ENCODE data around the gene OR2T4. TPM values are rescaled to one million over a fixed set of nuclear protein-coding genes. Genes with fewer than 3 reads are reported as not detected.

The OR2T4 gene
- total RNA-seq, 4 donors from 2014 or later = not detected

DNA sequence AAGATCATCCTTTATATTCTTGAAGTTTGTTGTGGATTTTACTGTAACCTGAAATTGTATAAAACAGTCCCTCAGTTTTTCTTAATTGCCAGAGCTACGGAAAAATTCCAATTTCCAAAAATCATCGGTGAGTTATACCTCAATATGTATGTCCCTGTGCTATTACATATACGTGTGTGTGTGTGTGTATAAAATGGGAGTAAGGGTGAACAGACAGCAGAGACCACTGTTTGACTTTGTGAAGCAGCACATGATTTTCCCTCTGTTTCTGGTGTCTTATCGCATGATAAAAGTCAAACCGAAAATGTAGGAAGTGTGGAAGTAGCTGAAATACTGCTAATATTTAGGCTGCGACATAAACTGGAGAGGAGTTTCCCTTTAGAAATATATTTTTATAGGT is 42.6 kb downstream of the OR2T4 start:
- 81 to 85% methylated on average over 6 of the region's 6 CpGs for WGBS, 2 donors

DNA sequence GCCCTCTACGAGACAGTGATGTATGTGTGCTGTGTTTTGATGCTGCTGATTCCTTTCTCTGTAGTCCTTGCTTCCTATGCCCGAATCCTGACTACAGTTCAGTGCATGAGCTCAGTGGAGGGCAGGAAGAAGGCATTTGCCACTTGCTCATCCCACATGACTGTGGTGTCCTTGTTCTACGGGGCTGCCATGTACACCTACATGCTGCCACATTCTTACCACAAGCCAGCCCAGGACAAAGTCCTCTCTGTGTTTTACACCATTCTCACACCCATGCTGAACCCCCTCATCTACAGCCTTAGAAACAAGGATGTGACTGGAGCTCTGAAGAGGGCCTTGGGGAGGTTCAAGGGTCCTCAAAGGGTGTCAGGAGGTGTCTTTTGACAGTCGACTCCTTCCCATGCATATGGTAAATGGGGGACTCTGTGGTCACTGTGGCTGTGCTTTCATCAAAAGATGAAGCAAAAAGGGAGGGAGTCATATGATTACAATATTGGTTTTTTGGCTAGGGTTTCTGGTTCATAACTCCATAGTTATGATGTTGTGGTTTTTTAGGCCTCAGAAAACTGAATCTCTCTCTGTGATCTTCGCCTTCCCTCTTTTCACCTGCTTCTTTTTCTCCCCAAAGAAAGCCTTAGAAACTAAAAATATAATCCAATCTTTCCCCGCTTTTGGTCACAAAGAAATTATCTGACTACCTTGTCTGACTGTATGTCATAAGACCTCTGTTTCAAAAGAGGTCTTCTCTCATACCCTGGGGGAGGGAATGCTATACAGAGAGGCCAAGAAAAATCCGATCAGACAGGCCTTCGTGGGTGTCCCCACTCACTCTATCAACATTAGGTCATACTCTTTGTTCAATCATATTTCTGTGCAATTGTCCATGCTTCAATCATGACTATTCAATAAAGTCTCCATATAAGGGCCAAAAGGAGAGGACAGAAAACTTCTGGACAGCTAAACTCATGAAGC is 45.5 kb downstream of the OR2T4 start:
- H3K9me3 ChIP-seq = no peaks in the 10 kb centered on the region
- TF ChIP-seq, protein P1, sequence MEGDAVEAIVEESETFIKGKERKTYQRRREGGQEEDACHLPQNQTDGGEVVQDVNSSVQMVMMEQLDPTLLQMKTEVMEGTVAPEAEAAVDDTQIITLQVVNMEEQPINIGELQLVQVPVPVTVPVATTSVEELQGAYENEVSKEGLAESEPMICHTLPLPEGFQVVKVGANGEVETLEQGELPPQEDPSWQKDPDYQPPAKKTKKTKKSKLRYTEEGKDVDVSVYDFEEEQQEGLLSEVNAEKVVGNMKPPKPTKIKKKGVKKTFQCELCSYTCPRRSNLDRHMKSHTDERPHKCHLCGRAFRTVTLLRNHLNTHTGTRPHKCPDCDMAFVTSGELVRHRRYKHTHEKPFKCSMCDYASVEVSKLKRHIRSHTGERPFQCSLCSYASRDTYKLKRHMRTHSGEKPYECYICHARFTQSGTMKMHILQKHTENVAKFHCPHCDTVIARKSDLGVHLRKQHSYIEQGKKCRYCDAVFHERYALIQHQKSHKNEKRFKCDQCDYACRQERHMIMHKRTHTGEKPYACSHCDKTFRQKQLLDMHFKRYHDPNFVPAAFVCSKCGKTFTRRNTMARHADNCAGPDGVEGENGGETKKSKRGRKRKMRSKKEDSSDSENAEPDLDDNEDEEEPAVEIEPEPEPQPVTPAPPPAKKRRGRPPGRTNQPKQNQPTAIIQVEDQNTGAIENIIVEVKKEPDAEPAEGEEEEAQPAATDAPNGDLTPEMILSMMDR (IDR thresholded peaks at IDR 0.05) = no peak
- no peak for TF ChIP-seq POLR2A (IDR thresholded peaks at IDR 0.05)
- WGBS, 2 donors = 74 to 77% methylated on average over 8 of the region's 8 CpGs

More for the DNA sequence above, 42.6 kb downstream of the OR2T4 start:
- H3K27me3 ChIP-seq = no peaks in the 10 kb centered on the region
- H3K9me3 ChIP-seq = no peaks in the 10 kb centered on the region
- TF ChIP-seq, protein P1 (IDR thresholded peaks at IDR 0.05) = no peak
- no peak for TF ChIP-seq POLR2A (IDR thresholded peaks at IDR 0.05)
- no peak for DNase-seq
- no peaks in the 10 kb centered on the region for H3K36me3 ChIP-seq
- no peak overlapping the region for H3K27ac ChIP-seq
- H3K4me3 ChIP-seq (replicated peaks in 1 of 3) = no peak overlapping the region
- no peaks in the 10 kb centered on the region for H3K4me1 ChIP-seq
- intact Hi-C loops (cut with DNase I) = no loop called here

More for the DNA sequence above, 45.5 kb downstream of the OR2T4 start:
- Histone ChIP-seq H3K27ac (no peak overlapping the region), H3K4me3 (replicated peaks in 1 of 3) (no peak overlapping the region), H3K36me3 (no peaks in the 10 kb centered on the region), H3K27me3 (no peaks in the 10 kb centered on the region), H3K4me1 (no peaks in the 10 kb centered on the region)
- intact Hi-C loops (cut with DNase I) = no loop called here
- no peak for DNase-seq

Other genes with a start within 250 kb of the OR2T4 start
- not detected for gene OR2M5, start 216.5 kb upstream of the OR2T4 start, total RNA-seq
- not detected for gene OR2M2, start 186.8 kb upstream of the OR2T4 start, total RNA-seq
- not detected for gene OR2M3, start 164.4 kb upstream of the OR2T4 start, total RNA-seq
- not detected for gene OR2M4, start 130.2 kb upstream of the OR2T4 start, total RNA-seq
- 1 to 10 TPM in 2 of 4 donors, under 1 TPM in 1, not detected in 1; 0.75 to 1.8 (median 1.4) TPM for gene OR2T33, start 83.7 kb upstream of the OR2T4 start, total RNA-seq
- not detected for gene OR2T12, start 58.2 kb upstream of the OR2T4 start, total RNA-seq
- not detected for gene OR2M7, start 37.1 kb upstream of the OR2T4 start, total RNA-seq
- gene OR14C36, start 12.9 kb upstream of the OR2T4 start, total RNA-seq = not detected
- not detected for gene OR2T6, start 14.1 kb downstream of the OR2T4 start, total RNA-seq
- not detected for gene OR2T1, start 41.4 kb downstream of the OR2T4 start, total RNA-seq
- gene OR2T2, start 84.0 kb downstream of the OR2T4 start, total RNA-seq = not detected
- not detected for gene OR2T3, start 111.7 kb downstream of the OR2T4 start, total RNA-seq
- gene OR2T5, start 126.9 kb downstream of the OR2T4 start, total RNA-seq = not detected
- not detected for gene OR2G6, start 146.4 kb downstream of the OR2T4 start, total RNA-seq
- not detected for gene OR2T29, start 201.1 kb downstream of the OR2T4 start, total RNA-seq
- not detected for gene OR2T34, start 213.1 kb downstream of the OR2T4 start, total RNA-seq
- not detected for gene OR2T10, start 236.0 kb downstream of the OR2T4 start, total RNA-seq